GM19468 (cell line): ENCODE results near the gene MAP2K2.

Experiments
- ATAC-seq: cut with Tn5 transposase; IDR thresholded peaks from one replicate; pipeline ENCODE4 v1.9.1; 2021; ENCODE audit warnings: mild to moderate bottlenecking, moderate library complexity, moderate number of reproducible peaks; ENCODE audit not compliant: unreplicated experiment; ENCODE audit errors: extremely low read depth

The MAP2K2 gene

DNA sequence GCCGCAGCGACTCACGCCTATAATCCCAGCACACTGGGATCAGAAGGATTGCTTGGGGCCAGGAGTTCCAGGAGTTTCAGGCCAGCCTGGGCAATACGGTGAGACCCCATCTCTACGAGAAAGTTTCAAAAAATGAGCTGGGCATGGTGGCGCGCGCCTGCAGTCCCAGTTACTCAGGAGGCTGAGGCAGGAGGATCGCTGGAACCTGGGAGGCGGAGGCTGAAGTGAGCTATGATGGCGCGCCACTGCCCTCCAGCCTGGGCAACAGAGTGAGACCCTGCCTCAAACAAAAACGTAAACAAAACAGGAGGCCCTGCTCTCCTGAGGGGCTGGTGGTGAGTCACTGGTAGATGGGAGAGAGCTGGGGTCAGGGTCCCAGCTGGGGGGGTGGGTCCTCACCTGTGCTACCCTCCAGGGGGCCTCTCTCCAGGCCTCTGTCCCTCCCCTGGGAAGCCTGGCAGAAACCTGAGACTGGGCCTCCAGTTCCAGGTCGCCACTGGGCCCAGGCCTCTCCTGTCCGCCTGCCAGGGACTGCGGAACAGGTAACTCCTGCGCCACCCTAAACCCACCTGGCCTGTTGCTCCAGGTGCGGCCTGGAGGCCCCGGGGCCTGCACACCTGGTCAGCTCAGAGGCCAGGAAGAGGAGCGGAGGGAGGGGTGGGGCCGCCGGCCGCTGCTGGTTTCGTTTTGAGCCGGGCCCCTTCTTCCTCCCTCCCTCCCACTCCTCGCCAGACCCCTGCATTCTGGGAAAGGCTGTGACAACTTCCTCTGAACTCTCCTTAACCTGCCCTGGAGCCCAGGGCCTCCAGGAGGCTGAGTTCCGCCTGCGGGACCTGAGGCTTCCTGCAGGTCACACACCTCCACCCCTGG is 40.0 kb downstream of the MAP2K2 start:
- ATAC-seq = no peak

DNA sequence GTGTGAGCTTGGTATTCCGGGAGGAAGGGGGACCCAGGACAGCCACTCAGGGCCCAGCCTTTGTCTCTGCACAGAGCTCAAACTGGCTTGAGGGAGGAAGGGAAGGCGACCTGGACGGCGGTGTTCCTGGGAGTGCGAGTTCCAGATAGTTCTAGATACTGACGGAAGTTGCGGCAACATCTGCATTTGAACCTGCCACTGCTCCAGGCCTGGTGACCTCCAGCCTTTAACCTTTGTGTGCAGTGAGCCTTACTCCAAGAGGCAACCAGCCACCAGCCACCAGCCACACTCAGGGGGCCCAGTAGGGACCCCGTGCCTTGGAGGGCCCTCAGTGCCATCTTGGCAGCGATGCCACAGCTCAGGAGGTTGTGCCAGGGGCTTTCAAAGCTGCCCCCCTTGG is 41.8 kb downstream of the MAP2K2 start:
- ATAC-seq = no peak

DNA sequence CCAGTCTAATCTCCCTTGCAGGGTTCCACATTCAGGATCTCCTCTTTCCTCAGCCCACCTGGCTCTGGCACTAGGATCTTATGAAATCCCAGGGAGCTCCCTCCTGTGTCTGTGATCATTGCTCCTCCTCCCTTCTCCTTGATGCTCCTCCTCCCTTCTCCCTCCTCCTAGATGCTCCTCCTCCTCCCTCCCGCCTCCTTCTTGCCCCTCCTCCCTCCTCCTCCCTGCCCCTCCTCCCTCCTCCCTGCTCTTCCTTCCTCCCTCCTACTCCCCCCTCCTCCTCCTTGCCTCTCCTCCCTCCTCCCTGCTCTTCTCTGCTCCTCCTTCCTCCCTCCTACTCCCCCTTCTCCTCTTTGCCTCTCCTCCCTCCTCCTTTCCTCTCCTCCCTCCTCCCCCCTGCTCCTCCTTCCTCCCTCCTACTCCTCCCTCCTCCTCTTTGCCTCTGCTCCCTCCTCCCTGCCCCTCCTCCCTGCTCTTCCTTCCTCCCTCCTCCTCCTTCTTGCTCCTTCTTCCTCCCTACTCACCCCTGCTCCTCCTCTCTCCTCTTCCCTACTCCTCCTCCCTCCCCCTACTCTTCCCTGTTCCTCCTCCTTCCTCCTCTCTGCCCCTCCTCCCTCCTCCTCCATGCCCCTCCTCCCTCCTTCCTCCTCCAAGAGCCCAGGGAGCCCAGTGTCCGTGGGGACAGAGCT is 42.3 kb downstream of the MAP2K2 start:
- no peak for ATAC-seq

DNA sequence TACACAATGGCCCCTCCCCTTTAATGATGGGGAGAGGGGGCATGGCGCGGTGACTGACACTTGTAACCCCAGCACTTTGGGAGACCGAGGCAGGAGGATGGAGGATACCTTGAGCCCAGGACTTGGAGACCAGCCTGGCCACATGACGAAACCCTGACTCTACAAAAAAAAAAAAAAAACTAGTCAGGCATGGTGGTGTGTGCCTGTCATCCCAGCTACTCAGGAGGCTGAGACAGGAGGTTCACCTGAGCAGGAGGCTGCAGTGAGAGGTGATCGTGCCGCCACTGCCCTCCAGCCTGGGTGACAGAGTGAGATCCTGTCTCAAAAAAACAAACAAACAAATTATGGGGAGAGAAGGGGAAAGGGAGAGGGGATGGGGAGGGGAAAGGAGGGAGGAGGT is 43.4 kb downstream of the MAP2K2 start:
- ATAC-seq = no peak

DNA sequence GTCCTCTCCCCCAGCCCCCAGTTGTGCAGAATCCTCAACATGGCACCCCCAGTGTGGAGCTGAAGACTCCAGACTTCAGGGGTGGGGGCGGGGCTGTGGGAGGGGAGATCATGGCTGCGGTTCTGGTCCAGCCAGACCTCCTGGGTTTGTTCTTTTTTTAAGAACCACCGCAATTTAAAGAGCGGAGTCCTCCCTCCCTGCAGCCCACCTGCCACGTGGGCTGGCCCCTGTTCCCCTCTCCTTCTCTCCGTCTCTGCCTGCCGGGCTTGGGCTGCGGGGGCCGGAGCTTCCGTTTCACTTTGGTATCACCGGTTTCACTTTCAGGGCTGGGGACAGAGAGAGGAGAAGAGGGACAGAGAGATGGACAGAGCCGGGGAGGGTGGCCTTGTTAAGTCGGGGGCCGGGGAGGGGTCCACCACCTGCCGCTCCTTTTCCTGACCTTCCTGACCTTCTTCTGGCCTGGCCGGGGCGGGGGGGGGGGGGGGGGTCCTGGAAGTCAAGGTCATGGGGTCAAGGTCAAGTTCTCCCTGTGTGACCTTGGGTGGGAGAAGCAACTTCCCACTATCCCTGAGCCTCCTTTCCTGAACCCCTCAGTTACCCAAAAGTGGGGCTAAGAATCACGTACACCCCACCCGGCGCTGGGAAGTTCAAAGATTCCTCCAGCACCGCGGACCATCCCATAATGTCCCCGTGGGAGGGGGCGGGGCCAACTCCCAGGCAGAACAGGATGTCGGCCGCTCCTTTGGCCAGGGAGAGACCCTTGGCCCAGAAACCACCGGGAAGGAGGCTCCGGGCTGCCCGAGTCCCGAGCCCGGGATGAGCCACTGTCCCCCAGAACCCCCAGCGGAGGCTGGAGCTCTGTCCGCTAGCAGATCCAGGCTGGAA is 45.9 kb downstream of the MAP2K2 start:
- no peak for ATAC-seq

DNA sequence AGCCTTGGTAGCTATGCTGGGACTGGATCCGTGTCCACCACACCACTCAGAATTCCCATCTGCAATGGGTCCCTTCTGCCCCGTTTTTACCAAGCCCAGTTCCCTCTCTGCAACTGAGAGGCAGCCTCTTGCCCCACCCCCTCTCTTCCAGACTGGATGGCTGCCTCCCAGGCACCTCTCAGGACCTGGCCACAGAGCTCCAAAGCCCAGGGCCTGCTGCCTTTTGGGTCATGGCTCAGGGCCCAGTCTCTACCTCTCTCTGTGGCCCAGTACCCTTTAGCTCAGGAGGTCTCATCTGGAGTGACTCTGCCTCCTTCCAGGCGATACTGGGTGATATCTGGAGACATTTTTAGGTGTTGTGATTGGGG is 46.9 kb downstream of the MAP2K2 start:
- ATAC-seq = no peak

DNA sequence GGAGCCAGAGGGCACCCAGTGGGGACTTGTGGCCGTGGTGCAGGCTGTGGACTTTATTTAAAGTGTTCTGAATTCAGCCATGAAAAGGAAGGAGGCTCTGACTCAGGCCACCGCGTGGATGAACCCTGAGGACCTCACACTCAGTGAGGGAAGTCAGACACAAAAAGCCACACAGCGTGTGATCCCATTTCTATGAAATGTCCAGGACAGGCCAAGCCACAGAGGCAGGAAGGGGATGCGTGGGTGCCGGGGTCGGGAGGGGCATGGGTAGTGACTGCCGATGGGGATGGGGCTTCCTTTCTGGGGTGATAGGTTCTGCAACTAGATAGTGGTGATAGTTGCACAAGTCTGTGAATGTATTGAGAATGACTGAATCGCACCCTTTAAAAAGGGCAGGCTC is 48.5 kb downstream of the MAP2K2 start:
- ATAC-seq = no peak

DNA sequence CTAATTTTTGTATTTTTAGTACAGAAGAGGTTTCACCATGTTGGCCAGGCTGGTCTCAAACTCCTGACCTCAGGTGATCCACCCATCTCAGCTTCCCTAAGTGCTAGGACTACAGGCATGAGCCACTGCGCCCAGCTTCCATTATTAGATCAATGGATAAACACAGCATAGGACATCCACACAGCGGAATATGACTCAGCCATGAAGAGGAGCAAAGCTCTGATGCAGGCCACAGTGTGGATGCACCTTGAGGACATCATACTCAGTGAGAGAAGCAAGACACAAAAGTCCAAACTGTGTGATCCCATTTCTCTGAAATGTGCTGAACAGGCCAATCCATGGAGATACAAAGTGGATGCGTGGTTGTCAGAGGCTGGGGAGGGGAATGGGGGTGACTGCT is 52.3 kb downstream of the MAP2K2 start:
- no peak for ATAC-seq

DNA sequence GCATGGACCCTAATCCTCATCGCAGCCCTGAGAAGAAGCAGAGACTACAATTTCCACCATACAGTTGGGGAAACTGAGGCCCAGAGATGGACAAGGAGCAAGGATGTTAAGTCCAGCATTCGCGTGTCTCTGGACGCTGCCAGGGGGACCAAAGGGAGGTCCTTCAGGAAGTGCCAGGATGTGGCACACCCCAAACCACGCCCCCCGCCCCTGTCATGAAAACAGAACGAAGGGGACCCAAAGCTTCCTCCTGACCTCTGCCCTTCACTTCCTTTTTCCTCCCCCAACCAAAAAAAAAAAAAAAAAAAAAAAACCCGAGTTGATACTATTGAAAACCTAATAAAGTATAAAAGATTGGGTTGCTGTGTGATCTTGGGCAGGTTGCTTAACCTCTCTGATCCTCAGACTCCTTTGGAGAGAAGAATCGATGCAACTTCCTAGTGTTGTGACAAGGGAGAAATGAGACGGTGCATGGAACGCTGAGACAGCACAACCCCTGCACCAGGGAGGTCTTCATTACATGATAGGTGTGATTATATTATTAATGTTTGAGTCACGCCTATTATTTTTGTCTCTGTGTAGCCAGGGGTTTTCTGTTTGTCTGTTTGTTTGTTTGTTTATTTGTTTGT is 54.5 kb downstream of the MAP2K2 start:
- no peak for ATAC-seq

DNA sequence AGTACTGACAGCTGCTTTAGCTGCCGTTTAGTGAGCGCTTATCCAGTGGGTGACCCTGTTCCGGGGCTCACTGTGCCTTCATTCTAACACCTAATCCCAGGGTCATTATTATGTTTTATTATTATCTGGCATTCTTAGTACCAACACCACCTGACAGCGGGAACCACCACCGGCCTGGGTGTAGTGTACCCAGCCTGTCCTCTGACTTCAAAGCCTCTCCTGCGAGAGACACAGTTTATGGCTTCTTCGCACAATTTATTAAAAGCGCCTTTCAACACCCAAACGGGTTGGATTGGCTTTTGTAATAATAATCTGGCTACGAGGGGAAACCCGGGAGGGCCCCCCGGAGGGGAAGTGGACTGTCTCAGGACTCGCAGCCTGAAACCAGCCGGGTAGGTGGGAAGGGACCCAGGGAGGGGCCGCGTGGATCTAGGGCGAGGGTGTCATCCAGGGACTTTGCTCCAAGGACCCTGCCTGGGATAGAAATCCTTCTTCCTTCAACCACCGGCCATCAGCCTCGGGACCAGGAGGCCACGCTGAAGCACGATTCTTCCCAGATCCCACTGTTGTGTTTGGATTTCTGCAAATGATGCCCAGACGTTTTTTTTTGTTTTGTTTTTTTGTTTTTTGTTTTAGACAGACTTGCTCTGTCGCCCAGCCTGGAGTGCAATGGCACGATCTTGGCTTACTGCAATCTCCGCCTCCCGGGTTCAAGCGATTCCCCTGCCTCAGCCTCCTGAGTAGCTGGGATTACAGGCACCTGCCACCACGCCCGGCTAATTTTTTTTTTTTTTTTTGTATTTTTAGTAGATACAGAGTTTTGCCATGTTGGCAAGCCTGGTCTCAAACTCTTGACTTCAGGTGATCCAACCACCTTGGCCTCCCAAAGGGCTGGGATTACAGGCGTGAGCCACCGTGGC is 55.6 kb downstream of the MAP2K2 start:
- ATAC-seq = no peak

DNA sequence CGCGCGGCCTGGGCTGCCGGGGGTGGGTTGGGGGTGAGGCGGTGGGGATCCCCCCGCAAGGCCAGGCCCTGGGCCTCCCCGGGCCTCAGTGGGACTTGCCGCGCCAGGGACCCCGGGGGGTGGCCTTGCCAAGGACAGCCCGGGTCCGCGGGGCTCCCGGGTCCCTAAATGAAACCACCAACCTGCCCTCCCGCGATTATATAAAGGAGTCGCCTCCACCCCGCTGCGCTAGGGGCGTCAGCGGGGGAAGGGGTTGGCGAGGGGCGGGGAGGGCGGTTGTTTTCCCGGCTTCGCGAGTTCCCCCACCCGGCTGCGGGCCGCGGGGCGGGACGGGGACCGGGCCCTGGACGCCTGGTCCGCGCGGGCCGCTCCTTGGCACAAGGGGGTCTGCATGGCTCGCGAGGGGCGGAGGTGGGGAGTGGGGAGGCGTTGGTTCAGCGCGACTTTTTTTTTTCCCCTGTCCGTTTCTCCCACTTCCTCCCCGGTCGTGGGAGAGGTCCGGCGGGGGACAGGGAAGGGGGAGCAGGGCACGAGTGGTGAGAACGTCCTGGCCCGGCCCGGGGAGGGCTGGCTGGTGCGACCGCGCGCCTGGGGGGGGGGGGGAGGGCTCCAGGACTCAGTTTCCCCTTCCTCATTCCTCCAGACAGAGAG is 56.4 kb downstream of the MAP2K2 start:
- ATAC-seq = no peak

DNA sequence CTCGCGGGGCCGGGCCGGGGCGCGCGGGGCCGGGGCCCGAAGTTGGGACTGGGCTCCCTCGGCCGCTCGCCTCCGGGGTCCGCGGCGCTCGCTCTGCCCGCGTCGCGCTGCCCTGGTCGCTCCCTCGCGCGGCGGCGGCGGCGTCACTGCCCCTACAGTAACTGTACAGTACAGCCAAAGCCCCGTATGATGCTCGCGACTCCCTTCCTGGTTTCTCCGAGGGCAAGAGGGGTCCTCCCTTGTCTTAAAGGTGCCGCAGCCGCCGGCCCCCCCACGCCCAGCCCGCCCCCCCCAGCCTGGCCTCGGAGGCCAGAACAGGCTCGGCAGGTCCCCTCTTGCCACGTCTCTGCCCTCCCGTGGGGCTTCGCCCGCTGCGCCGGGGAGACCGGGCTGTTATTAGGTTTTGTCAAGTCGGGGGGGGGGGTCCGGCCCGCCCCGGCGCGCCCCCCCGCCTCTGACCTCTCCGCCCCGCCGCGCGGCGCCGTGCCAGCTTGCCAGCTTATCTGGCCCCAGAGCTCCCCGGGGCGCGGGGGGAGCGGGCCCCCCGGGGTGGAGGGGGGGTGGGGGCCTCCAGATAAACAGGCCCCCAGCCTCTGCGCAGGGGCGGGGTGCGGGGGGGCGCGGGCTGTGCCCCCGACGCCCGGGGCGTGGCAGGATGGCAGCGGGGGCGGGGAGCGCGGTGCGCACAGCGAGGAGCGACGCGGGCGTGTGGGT is 57.1 kb downstream of the MAP2K2 start, which contains the start of gene ZBTB7A:
Gene ZBTB7A, minus strand, starts transcription at position 218 of the 714 bp plus-strand sequence. CDS start 11,667 bp downstream, outside the sequence.
- ATAC-seq = no peak

DNA sequence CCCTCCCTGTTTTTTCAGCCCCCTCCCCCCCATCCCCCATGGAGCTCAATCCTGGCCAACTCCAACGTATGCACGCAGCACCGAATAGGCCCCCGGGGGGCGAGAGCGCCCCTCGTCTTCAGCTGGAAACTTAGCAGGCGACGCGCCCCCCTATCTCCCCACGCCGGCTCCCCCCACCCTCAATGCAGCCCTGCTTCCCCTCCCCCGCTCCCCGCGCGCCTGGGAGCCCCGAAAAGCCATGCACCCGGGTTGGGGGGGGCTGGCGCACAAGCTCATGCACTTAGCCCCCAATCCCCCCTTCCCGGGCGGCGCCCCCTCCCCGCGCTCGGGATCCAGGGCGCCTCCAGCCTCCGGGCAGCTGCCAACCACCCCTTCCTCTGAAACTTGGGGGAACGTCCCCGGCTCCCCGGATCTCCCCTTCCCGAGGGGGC is 57.7 kb downstream of the MAP2K2 start:
- no peak for ATAC-seq

DNA sequence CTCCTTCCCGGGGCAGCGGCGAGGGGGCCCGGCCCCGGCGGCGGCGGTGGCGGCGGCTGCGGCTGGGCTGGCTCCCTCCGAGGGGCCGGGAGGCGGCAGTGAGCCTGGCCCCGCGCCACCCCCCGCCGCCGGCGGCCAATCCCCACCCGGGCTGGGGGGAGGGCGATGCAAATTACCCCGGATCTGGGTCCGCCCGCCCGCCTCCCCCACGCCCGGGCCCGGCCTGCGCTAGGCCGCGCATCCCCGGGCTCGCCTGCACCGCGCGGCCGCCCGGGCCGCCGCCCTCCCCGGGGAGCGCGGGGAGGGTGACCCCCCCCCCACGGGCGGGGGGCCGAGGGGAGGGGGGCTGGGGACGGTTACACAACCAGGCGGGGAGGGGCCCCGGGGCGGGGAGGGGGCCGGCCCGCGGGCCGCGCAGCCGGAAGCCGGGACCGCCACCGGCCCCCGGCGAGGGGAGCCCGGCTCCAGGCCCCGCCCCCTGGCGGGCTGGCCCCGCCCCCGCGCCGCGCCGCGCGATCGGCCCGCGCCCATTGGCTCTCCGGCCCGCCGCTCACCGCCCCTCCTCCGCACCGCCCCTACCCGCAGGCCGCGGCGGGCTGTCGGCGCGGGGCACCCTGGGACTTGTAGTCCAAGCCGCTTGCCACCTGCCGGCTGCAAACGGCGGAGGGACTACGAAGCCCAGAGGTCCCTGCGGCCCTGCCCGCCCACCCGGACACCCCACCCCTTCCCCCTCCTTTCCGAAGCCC is 58.3 kb downstream of the MAP2K2 start:
- peak; percentile 40 for ATAC-seq

DNA sequence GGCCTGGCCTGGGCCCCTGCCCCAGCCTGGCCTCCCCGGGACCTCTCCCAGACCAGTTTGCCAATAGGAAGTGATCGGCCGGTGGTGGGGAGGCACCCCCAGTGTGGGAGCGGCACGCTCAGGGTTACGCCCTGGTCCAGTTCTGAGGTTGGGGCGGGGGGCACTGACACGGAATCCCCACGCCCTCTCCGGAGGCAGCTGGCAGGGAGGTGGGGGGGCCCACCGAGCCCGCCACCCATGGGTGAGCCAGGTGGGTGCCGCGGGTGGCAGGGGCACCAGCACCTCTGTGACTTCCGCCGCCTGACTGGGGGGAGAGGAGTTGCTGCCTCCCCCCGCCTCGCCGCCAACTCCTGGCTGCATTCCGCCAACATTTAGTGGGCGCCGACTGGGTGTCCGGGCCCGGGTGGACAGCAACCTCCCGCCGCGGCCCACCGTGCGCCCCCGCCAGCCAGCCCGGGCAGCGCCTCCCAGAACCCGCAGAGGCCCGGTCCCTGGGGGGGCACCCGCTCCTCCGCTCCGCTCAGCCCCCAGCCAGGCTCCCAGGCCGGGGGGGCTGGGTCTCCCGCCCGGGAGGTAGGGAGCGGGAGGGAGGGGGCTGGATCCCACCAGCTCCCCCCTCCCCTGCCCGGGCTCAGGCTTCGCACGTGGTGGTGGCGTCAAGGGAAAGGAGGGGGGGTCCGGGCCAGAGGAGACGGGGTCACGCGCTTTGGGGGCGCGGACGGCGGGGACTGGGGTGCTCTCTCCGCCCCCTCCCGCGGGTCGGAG is 59.2 kb downstream of the MAP2K2 start:
- no peak for ATAC-seq

DNA sequence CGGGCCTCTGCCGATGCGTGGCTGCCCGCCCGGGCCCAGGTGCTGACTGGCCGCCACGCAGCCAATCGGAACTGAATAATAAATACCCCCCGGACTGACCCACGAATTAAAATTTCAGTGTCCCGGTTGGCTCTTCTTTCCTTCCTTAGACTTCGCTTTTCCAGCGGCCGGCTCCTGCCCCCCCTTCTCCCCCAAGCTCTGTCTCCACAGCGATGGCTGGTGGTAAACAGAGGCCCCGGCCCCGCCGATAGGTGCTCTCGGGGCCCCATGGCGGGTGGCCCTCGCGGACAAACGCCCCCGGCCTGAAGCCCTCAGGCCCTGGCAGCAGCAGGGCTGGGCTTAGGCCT is 59.8 kb downstream of the MAP2K2 start:
- no peak for ATAC-seq
